ENCODE results near the gene KLC3.

Gene KLC3

GRCh38 chr19:45355910-45356309 is 15.4 kb downstream of the KLC3 start:
- DNase-seq (ENCODE audit: extremely low spot score) = no peak
- CTCF ChIA-PET = no interaction called here
- POLR2A ChIA-PET = no interaction called here
- TF ChIP-seq CTCF (IDR thresholded peaks at IDR 0.05; ENCODE audit: control extremely low read depth, extremely low read depth, low read depth, missing control alignments) = no peak

GRCh38 chr19:45356760-45357444 is 16.4 kb downstream of the KLC3 start:
- TF ChIP-seq CTCF (IDR thresholded peaks at IDR 0.05; ENCODE audit: control extremely low read depth, extremely low read depth, low read depth, missing control alignments) = no peak
- ChIA-PET POLR2A (no interaction called here), CTCF (no interaction called here)
- DNase-seq (ENCODE audit: extremely low spot score) = no peak

GRCh38 chr19:45357445-45357783 is 16.9 kb downstream of the KLC3 start:
- CTCF ChIA-PET = no interaction called here
- DNase-seq (ENCODE audit: extremely low spot score) = no peak
- TF ChIP-seq CTCF (IDR thresholded peaks at IDR 0.05; ENCODE audit: control extremely low read depth, extremely low read depth, low read depth, missing control alignments) = no peak
- POLR2A ChIA-PET = no interaction called here

- no peak for TF ChIP-seq CTCF (IDR thresholded peaks at IDR 0.05; ENCODE audit: control extremely low read depth, extremely low read depth, low read depth, missing control alignments)
- POLR2A ChIA-PET = no interaction called here
- DNase-seq (ENCODE audit: extremely low spot score) = no peak
- CTCF ChIA-PET = no interaction called here
Observed at GRCh38 chr19:45358213-45358792, 17.8 kb downstream of the KLC3 start.

GRCh38 chr19:45361608-45362007 is 21.1 kb downstream of the KLC3 start:
- no peak for TF ChIP-seq CTCF (IDR thresholded peaks at IDR 0.05; ENCODE audit: control extremely low read depth, extremely low read depth, low read depth, missing control alignments)
- POLR2A ChIA-PET = no interaction called here
- CTCF ChIA-PET = interaction anchor here (1.0 to 1.6 kb wide), 2 partner anchors 22 to 112 kb away, joined by 3 read pairs; no protein-coding TSS in a partner anchor
- no peak for DNase-seq (ENCODE audit: extremely low spot score)

GRCh38 chr19:45362291-45362690 is 21.7 kb downstream of the KLC3 start:
- DNase-seq (ENCODE audit: extremely low spot score) = no peak
- ChIA-PET POLR2A (no interaction called here), CTCF (interaction anchor here (1.0 to 1.6 kb wide), 2 partner anchors 23 to 113 kb away, joined by 3 read pairs; no protein-coding TSS in a partner anchor)
- no peak for TF ChIP-seq CTCF (IDR thresholded peaks at IDR 0.05; ENCODE audit: control extremely low read depth, extremely low read depth, low read depth, missing control alignments)
